Cardiac septum (tissue), 1 donor: ENCODE results near the gene SALL2. TPM values are rescaled to one million over a fixed set of nuclear protein-coding genes. Genes with fewer than 3 reads are reported as not detected.

Experiments used
- DNase-seq: peaks from one replicate; pipeline ENCODE4 v3.0.0-alpha.2; 2020; ENCODE audit warnings: low spot score
- intact Hi-C: fragments of 100-400 bp; cut with DNase I; formaldehyde crosslinking; loops from one replicate; pipeline ENCODE4 v1.14.0; 2022
- total RNA-seq: library from RNA; stranded (reverse); fragmentation: NEBNext Ultra II Directional; extraction: Animal tissue kit (Norgen Biotek cat#: 25700); gene quantifications from one replicate; pipeline ENCODE4 v1.2.1, GENCODE V29; 2021
- donor health status: DM: no; HTN: no; CAD: no.

SALL2 gene
- total RNA-seq, 1 donor from 2014 or later: 2.6 TPM

- intact Hi-C loops: no loop called here
- DNase-seq: no peak
These were observed 3.4 kb upstream of the SALL2 start for GRCh38 chr14:21529515-21529914.

GRCh38 chr14:21528381-21529348, 2.5 kb upstream of the SALL2 start:
- intact Hi-C loops: no loop called here
- no peak for DNase-seq

- no peak for DNase-seq
- intact Hi-C loops: no loop called here
These were observed 1.2 kb upstream of the SALL2 start for GRCh38 chr14:21527318-21527679.

GRCh38 chr14:21526672-21527317, 649 bp upstream of the SALL2 start:
- DNase-seq: no peak
- intact Hi-C loops: no loop called here

- no peak for DNase-seq
- intact Hi-C loops: no loop called here
These were observed 580 bp downstream of the SALL2 start for GRCh38 chr14:21525571-21525961.

GRCh38 chr14:21524575-21525490, 1.3 kb downstream of the SALL2 start:
- intact Hi-C loops: no loop called here
- DNase-seq: no peak

GRCh38 chr14:21523203-21523602, 2.9 kb downstream of the SALL2 start:
- no peak for DNase-seq
- intact Hi-C loops: no loop called here

- intact Hi-C loops: no loop called here
These were observed 4.6 kb downstream of the SALL2 start for GRCh38 chr14:21521501-21521900.

GRCh38 chr14:21520767-21521166, 5.4 kb downstream of the SALL2 start:
- intact Hi-C loops: no loop called here
- DNase-seq: no peak

More at GRCh38 chr14:21521501-21521900, 4.6 kb downstream of the SALL2 start:
- DNase-seq: no peak

- intact Hi-C loops: no loop called here
These were observed 7.4 kb downstream of the SALL2 start for GRCh38 chr14:21518725-21519124.

GRCh38 chr14:21514341-21514740, 11.8 kb downstream of the SALL2 start:
- intact Hi-C loops: loop anchor here (5.0 kb wide), 1 partner anchor 37 kb away; the partner anchor contains the start of genes RAB2B and TOX4
- DNase-seq: no peak

More at GRCh38 chr14:21518725-21519124, 7.4 kb downstream of the SALL2 start:
- DNase-seq: no peak

- intact Hi-C loops: loop anchor here (5.0 kb wide), 1 partner anchor 34 kb away; the partner anchor contains the start of genes RAB2B and TOX4
- DNase-seq: peak; percentile 98
These were observed 15.2 kb downstream of the SALL2 start, which contains the start of gene METTL3 for GRCh38 chr14:21510735-21511657. Gene METTL3, minus strand, starts transcription at chr14:21511340. Its CDS starts 117 bp downstream, at chr14:21511223.

GRCh38 chr14:21509432-21510143, 16.6 kb downstream of the SALL2 start:
- intact Hi-C loops: loop anchor here (5.0 kb wide), 1 partner anchor 32 kb away; the partner anchor contains the start of genes RAB2B and TOX4
- no peak for DNase-seq

- no peak for DNase-seq
- intact Hi-C loops: no loop called here
These were observed 19.6 kb downstream of the SALL2 start for GRCh38 chr14:21506557-21506956.

- no peak for DNase-seq
- intact Hi-C loops: no loop called here
These were observed 21.1 kb downstream of the SALL2 start for GRCh38 chr14:21505012-21505553.

GRCh38 chr14:21503376-21503775, 22.8 kb downstream of the SALL2 start:
- no peak for DNase-seq
- intact Hi-C loops: loop anchor here (5.0 kb wide), 1 partner anchor 54 kb away; no protein-coding TSS in a partner anchor

- no peak for DNase-seq
- intact Hi-C loops: loop anchor here (5.0 kb wide), 1 partner anchor 56 kb away; no protein-coding TSS in a partner anchor
These were observed 24.6 kb downstream of the SALL2 start for GRCh38 chr14:21501568-21501967.
